Heart left ventricle (tissue), 16 donors: ENCODE results near the gene ORMDL1. TPM values are rescaled to one million over a fixed set of nuclear protein-coding genes. Genes with fewer than 3 reads are reported as not detected.

ENCODE experiments used
- ATAC-seq, 4 donors: fragments of 200-7000 bp; cut with Tn5 transposase; one replicate each; pipeline ENCODE4 v1.9.1; 2020 to 2022; ENCODE audit warnings: moderate library complexity in 4 of 4, mild to moderate bottlenecking in 3 of 4, moderate number of reproducible peaks in 1 of 4
- DNase-seq, 5 donors: peaks; one replicate each; pipeline ENCODE4 v3.0.0-alpha.2; 2020
- H3K27ac ChIP-seq, 12 donors: fragments of 200-600 bp; sonication (generic) in 4 of 12; one replicate each; pipeline versions ENCODE4 v1.5.0 to v1.8.0; 2016 to 2022; ENCODE audit warnings: mild to moderate bottlenecking in 2 of 12
- H3K27me3 ChIP-seq, 9 donors: fragments of 200-600 bp; sonication (generic) in 2 of 9; one replicate each; pipeline versions ENCODE4 v1.5.1 to v1.8.0; 2016 to 2022; ENCODE audit warnings: mild to moderate bottlenecking in 3 of 9
- H3K36me3 ChIP-seq, 9 donors: fragments of 200-600 bp; sonication (generic) in 2 of 9; one replicate each; pipeline versions ENCODE4 v1.5.0 to v1.8.0; 2018 to 2022; ENCODE audit warnings: mild to moderate bottlenecking in 2 of 9
- H3K4me1 ChIP-seq, 12 donors: fragments of 200-600 bp; sonication (generic) in 4 of 12; one replicate each; pipeline versions ENCODE4 v1.5.0 to v1.8.0; 2016 to 2022; ENCODE audit warnings: mild to moderate bottlenecking in 3 of 12
- H3K4me3 ChIP-seq, 12 donors: fragments of 200-600 bp; sonication (generic) in 4 of 12; one replicate each; pipeline versions ENCODE4 v1.5.0 to v1.8.0; 2017 to 2022; ENCODE audit warnings: mild to moderate bottlenecking in 9 of 12, moderate library complexity in 4 of 12
- H3K9me3 ChIP-seq, 12 donors: fragments of 200-600 bp; sonication (generic) in 4 of 12; one replicate each; pipeline versions ENCODE4 v1.5.0 to v1.8.0; 2016 to 2022; ENCODE audit warnings: mild to moderate bottlenecking in 1 of 12
- POLR2A ChIP-seq, 2 donors: fragments of 450-650 bp; IDR thresholded peaks; one replicate each; pipeline ENCODE4 v1.6.1; 2017; ENCODE audit warnings: antibody characterized with exemption in 2 of 2, mild to moderate bottlenecking in 2 of 2, moderate library complexity in 2 of 2
- WGBS, 4 donors: extraction: QIAGEN DNeasy Blood & Tissue Kit in 2 of 4; methylation state at CpG; one replicate each; pipeline versions ENCODE4 v1.1.5 to v1.1.7; 2013 to 2018; 5-methylcytosine and 5-hydroxymethylcytosine counted together
- intact Hi-C, 10 donors: fragments of 100-400 bp; cut with DNase I; formaldehyde crosslinking; loops; one replicate each; pipeline versions ENCODE4 v1.11.1 to v1.14.2; 2022
- polyA plus RNA-seq, 2 donors: library from polyadenylated mRNA; stranded (reverse); fragments of 200-250 nt; gene quantifications; one replicate each; pipeline ENCODE4 v1.2.3, GENCODE V29; 2013
- total RNA-seq, 9 donors: library from RNA; depleted of rRNA in 2 of 9; stranded (reverse); fragments of >200 nt in 2 of 9; fragmentation: NEBNext Ultra II Directional in 3 of 9; extraction: Animal tissue kit (Norgen Biotek cat#: 25700) in 3 of 9; gene quantifications; one replicate each; pipeline versions ENCODE4 v1.1.0 to v1.2.4, GENCODE V29; 2016 to 2023
- TF ChIP-seq, protein P1 (sequence below), 12 donors: fragments of 200-600 bp; sonication (generic) in 4 of 12; IDR thresholded peaks; one replicate each; pipeline versions ENCODE4 v1.5.0 to v1.8.0; 2018 to 2022; ENCODE audit warnings: antibody characterized with exemption in 12 of 12, mild to moderate bottlenecking in 5 of 12
- donor health status: ischemic (EF 13 %, LVEDD 7.1; RV severe dilation, severe dysfunction).
- donor health status: healthy with polysubstance abuse.
- donor health status: DM: no; HTN: yes; CAD: no.
- donor health status: DM: no; HTN: no; CAD: no.
- donor health status: ischemic (EF 25% LVEDD 6.9; RV normal size, moderate dysfunction).
- donor health status: ischemic (EF 25% LVEDD 5.7; RV mildly dilated, moderate dysfunction).
- donor health status: healthy.
- donor health status: DM: yes; HTN: yes; CAD: no.
- donor health status: ischemic (EF 35%, LVEDD 5.7; RV mildly dilated, moderate dysfunction).
- donor health status: nonischemic (EF 11% LVEDD 7.7; RV severe dilation, severe dysfunction).
- donor health status: DM: yes; HTN: yes; CAD: no.
- donor health status: PGD.
- donor health status: ischemic (EF 29% LVEDD 5.4; RV normal size, mild dysfunction).
- donor health status: nonischemic (EF 23%, LVEDD 6.1; RV moderate dilation, normal function).

The ORMDL1 gene
- total and polyA plus RNA-seq, 11 donors: 14.3 to 40.3 (median 28.8) TPM

DNA sequence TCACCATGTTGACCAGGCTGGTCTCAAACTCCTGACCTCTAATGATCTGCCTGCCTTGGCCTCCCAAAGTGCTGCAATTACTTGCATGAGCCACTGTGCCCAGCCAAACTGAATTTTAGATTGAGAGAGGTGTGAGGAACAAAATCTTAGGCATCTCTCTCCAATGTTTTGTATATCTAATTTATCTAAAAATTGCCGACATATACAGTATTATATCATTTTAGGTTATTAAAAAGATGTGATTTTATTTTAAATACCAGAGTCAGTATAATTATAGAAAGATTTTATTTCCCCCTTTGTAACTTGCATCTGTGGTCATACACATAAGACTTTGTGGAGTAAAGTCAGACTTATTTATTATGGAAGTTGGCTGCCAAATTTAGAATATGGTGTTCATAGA, 10.2 kb upstream of the ORMDL1 start:
- Histone ChIP-seq H3K4me1 (peaks cover 0 to 19% (median 0%) of the 10 kb centered on the region in 12 donors), H3K27ac (no peak overlapping the region), H3K36me3 (peaks cover 0 to 75% (median 58%) of the 10 kb centered on the region in 9 donors), H3K9me3 (no peaks in the 10 kb centered on the region), H3K27me3 (no peaks in the 10 kb centered on the region), H3K4me3 (no peak overlapping the region)
- no peak for TF ChIP-seq POLR2A (IDR thresholded peaks at IDR 0.05)
- TF ChIP-seq, protein P1, sequence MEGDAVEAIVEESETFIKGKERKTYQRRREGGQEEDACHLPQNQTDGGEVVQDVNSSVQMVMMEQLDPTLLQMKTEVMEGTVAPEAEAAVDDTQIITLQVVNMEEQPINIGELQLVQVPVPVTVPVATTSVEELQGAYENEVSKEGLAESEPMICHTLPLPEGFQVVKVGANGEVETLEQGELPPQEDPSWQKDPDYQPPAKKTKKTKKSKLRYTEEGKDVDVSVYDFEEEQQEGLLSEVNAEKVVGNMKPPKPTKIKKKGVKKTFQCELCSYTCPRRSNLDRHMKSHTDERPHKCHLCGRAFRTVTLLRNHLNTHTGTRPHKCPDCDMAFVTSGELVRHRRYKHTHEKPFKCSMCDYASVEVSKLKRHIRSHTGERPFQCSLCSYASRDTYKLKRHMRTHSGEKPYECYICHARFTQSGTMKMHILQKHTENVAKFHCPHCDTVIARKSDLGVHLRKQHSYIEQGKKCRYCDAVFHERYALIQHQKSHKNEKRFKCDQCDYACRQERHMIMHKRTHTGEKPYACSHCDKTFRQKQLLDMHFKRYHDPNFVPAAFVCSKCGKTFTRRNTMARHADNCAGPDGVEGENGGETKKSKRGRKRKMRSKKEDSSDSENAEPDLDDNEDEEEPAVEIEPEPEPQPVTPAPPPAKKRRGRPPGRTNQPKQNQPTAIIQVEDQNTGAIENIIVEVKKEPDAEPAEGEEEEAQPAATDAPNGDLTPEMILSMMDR (IDR thresholded peaks at IDR 0.05): no peak
- DNase-seq (no peak), ATAC-seq (no peak)
- WGBS, 4 donors: 96 to 100% (median 97%) methylated on average over 1 of the region's 1 CpG
- intact Hi-C loops: loop anchor here in 5 of 10 donors (10.0 kb wide), 2 partner anchors 270 to 280 kb away; partner anchors contain the start of gene MSTN (in 3 of the 5)

DNA sequence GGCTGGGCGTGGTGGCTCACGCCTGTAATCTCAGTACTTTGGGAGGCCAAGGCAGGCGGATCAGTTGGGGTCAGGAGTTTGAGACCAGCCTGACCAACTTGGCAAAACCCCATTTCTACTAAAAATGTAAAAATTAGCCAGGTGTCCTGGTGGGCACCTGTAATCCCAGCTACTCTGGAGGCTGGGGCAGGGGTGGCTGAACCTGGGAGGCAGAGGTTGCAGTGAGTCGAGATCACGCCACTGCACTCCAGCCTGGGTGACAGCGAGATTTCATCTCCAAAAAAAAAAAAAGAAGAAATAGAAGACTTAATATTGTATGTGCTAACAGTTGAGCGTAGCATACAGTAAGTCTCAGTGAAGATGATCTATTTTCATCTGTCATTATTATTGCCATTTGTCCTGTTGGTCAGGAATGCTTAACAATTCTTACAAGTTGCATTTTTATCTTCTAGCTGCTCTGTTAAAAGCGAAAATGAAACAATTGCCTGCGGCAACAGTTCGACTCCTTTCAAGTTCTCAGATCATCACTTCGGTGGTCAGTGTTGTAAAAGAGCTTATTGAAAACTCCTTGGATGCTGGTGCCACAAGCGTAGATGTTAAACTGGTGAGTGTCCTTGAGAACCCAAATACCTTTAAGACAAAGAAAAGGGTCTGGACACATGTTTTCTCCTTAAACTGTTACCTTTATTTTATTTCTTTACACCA, 7.4 kb upstream of the ORMDL1 start:
- H3K36me3 ChIP-seq: peaks cover 0 to 72% (median 56%) of the 10 kb centered on the region in 9 donors
- TF ChIP-seq, protein P1 (IDR thresholded peaks at IDR 0.05): no peak
- TF ChIP-seq POLR2A (IDR thresholded peaks at IDR 0.05): no peak
- no peak for ATAC-seq
- H3K4me1 ChIP-seq: no peaks in the 10 kb centered on the region
- peak overlapping the region in 1 of 12 donors; percentile 38 for H3K27ac ChIP-seq
- DNase-seq: no peak
- H3K9me3 ChIP-seq: no peaks in the 10 kb centered on the region
- H3K4me3 ChIP-seq: peak overlapping the region in 1 of 12 donors; percentile 15
- no peaks in the 10 kb centered on the region for H3K27me3 ChIP-seq
- WGBS, 4 donors: 93 to 95% (median 94%) methylated on average over 12 of the region's 12 CpGs
- intact Hi-C loops: loop anchor here in 5 of 10 donors (10.0 kb wide), 2 partner anchors 273 to 283 kb away; partner anchors contain the start of gene MSTN (in 3 of the 5)

GRCh38 chr2:189783451-189783926, 650 bp downstream of the ORMDL1 start:
- 0% methylated on average over 17 of the region's 17 CpGs for WGBS, 4 donors
- no peak for DNase-seq
- TF ChIP-seq, protein P1 (IDR thresholded peaks at IDR 0.05): no peak
- TF ChIP-seq POLR2A (IDR thresholded peaks at IDR 0.05): no peak
- H3K27me3 ChIP-seq: no peaks in the 10 kb centered on the region
- H3K27ac ChIP-seq: peak overlapping the region; percentile 90 to 98 (median 96)
- peaks cover 3 to 45% (median 28%) of the 10 kb centered on the region in 12 donors for H3K4me1 ChIP-seq
- peak overlapping the region; percentile 65 to 92 (median 80) for H3K4me3 ChIP-seq
- H3K9me3 ChIP-seq: no peaks in the 10 kb centered on the region
- intact Hi-C loops: loop anchor here in 2 of 10 donors (5.0 to 10.0 kb wide), 2 partner anchors 109 to 121 kb away; partner anchors contain the start of genes ANKAR (in 1 of the 2) and ASNSD1 (in 1 of the 2)
- peaks cover 0 to 50% (median 29%) of the 10 kb centered on the region in 9 donors for H3K36me3 ChIP-seq
- peak in 2 of 4 donors; percentile 19 to 29 for ATAC-seq

GRCh38 chr2:189782221-189782671, 1.9 kb downstream of the ORMDL1 start:
- H3K4me3 ChIP-seq: peak overlapping the region in 5 of 12 donors; percentile 65 to 82 (median 77)
- H3K36me3 ChIP-seq: peaks cover 0 to 53% (median 41%) of the 10 kb centered on the region in 9 donors
- peak overlapping the region in 2 of 12 donors; percentile 97 for H3K27ac ChIP-seq
- no peak for TF ChIP-seq POLR2A (IDR thresholded peaks at IDR 0.05)
- TF ChIP-seq, protein P1 (IDR thresholded peaks at IDR 0.05): no peak
- H3K9me3 ChIP-seq: no peaks in the 10 kb centered on the region
- no peaks in the 10 kb centered on the region for H3K27me3 ChIP-seq
- intact Hi-C loops: loop anchor here in 2 of 10 donors (5.0 to 10.0 kb wide), 2 partner anchors 107 to 120 kb away; partner anchors contain the start of genes ANKAR (in 1 of the 2) and ASNSD1 (in 1 of the 2)
- 63 to 73% (median 69%) methylated on average over 4 of the region's 4 CpGs for WGBS, 4 donors
- peaks cover 3 to 45% (median 28%) of the 10 kb centered on the region in 12 donors for H3K4me1 ChIP-seq
- DNase-seq (no peak), ATAC-seq (no peak)
